Subcutaneous adipose tissue (tissue), 4 donors: ENCODE measurements around the gene DTNA. TPM values are rescaled to one million over a fixed set of nuclear protein-coding genes. Genes with fewer than 3 reads are reported as not detected.

ENCODE experiments used
- CTCF ChIP-seq: fragments of 450-650 bp; IDR thresholded peaks from one replicate; pipeline ENCODE4 v1.5.1; 2016; ENCODE audit warnings: low read depth, mild to moderate bottlenecking, control low read depth, antibody characterized with exemption, moderate library complexity
- total RNA-seq, 4 donors: library from RNA; depleted of rRNA; stranded (reverse); fragments of >200 nt; gene quantifications; one replicate each; pipeline ENCODE4 v1.1.0, GENCODE V29; 2016

DTNA gene
- total RNA-seq, 4 donors from 2014 or later, result 16.0 to 38.8 (median 25.3) TPM

- no peak for TF ChIP-seq CTCF
These were observed 13.4 kb upstream of the DTNA start for GRCh38 chr18:34696671-34697070.

GRCh38 chr18:34697233-34697632 lies 12.9 kb upstream of the DTNA start:
- no peak for TF ChIP-seq CTCF

- TF ChIP-seq CTCF, result no peak
These were observed 12.2 kb upstream of the DTNA start for GRCh38 chr18:34697891-34698290.

GRCh38 chr18:34701911-34702310 lies 8.2 kb upstream of the DTNA start:
- TF ChIP-seq CTCF, result no peak

- TF ChIP-seq CTCF, result no peak
These were observed 7.3 kb upstream of the DTNA start for GRCh38 chr18:34702814-34703213.

- TF ChIP-seq CTCF, result no peak
These were observed 6.0 kb upstream of the DTNA start for GRCh38 chr18:34704074-34704473.

- no peak for TF ChIP-seq CTCF
These were observed 5.3 kb upstream of the DTNA start for GRCh38 chr18:34704823-34705222.
